GM19099 (cell line): ENCODE data around the gene KCTD16.

Source experiments
- POLR2A ChIP-seq: IDR thresholded peaks from 3 replicates; pipeline ENCODE4 v1.6.1; 2011; ENCODE audit warnings: low read depth; ENCODE audit not compliant: insufficient read length; ENCODE audit errors: extremely low read depth

KCTD16 gene

DNA sequence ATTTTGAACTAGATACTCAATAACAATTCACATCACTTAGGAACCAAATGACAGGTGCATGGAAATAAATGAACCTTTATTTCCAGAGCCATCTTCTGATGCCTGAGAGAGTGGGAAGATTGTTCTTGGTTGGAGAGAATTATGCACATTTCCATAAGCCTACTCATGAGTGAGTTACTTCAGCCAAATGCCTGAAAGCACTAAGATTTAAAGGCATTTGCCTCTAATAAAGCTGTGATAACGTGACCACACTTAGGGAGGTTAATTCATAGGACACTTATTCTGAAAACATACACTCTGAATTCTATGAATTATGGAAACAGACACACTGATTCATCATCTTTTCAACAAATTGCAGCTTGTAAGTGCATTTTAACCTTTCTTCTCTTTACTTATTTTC, 40.0 kb downstream of the KCTD16 start:
- TF ChIP-seq POLR2A = no peak

DNA sequence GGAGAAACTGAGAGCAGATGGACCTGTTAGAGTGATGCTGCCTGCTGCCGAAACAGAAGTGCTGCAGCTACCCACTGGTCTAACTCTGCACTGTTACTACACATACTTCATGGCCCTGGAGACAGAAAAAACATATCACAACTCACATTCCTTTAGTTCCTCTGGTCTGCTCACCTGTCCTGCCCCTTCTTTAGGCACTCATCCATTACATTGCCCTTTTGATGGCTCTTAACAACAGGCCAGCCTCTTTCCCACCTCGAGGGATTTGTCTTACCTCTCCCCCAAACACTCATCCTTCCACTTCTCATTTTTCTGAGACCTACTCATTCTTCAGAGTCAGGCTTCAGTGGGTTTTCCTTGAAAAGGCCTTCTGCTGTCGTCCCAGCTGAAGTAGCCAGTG, 49.2 kb downstream of the KCTD16 start:
- TF ChIP-seq POLR2A = no peak

DNA sequence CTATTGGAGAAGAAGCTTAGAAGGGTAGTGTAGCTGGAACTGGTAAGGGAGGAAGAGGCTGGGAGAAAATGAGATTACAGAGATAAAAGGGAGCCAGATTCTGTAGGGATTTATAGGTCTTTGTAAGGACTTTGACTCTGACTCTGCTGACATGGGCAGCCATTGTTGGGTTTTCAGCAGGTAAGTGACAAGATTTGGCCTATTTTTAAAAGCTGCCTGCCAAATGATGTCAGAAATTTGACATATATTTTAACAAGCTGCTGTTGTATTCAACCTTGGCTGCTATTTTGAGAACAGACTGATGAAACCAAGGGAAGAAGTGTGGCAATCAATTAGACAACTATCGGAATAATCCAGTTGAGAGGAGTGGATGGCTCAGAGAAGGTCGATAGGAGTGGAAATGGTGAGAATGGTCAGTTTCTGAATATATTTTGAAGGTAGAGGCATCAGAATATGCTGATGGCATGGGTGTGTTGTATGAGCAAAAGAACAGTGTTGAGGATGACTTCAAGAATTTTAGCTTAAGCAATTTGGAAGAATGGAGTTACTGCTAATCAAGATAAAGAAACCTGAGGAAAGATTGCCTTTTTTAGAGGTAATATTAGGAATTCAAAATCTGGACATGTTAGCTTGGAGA, 56.8 kb downstream of the KCTD16 start:
- TF ChIP-seq POLR2A = no peak

DNA sequence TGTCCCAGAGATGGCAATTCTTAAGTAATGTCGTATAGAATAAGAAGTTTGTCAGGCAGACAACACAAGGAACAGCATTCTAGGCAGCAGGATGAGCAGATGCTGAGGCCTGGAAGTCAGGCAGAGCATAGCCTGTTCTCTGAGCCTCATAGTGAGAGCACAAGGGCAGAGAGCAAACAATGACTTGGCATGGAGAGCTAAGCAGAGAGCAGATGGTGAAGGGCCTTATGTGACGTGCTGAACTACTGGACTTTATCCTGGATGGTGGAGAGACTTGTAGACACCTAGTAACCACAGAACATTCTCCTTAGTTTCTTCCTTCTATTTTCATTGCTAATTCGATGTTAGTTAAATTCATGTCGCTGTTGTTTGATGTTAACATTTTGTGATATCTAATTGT, 60.1 kb downstream of the KCTD16 start:
- TF ChIP-seq POLR2A = no peak

DNA sequence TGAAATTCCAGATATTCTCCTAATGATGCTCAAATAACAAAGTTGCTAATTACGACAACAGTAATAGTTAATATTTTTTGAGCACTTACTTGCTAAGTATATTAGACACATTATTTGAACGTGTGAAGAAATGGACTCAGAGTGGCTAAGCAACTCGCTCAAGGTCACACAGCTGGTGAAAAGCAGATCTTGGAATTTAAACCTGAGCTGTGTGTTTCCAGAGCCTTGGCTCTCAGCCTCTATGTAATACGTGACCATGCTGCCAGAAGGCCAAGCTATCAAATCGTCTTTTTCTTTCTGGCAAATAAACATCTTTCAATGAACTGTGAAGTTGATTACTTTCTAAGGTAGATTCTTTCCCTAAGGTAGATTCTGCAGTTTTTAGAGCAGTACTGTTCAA, 61.6 kb downstream of the KCTD16 start:
- no peak for TF ChIP-seq POLR2A

DNA sequence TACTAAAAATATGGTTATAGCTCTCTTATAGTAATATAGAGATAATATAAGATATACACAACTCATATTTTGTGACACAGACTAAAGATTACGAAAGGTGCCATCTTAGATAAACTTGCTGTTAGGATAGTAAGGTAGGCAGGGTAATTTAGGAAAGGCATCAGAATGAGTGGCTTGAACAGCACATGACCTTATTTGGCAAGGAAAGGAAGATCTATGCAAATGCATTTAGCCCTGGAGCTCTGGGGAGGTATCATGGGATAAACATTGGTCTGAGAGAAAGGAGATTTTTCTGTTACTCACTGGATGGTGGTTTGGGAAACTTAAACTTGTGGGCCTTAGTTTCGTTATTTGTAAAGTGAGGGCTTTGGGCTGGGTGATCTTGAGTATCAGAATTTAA, 65.8 kb downstream of the KCTD16 start:
- TF ChIP-seq POLR2A = no peak

DNA sequence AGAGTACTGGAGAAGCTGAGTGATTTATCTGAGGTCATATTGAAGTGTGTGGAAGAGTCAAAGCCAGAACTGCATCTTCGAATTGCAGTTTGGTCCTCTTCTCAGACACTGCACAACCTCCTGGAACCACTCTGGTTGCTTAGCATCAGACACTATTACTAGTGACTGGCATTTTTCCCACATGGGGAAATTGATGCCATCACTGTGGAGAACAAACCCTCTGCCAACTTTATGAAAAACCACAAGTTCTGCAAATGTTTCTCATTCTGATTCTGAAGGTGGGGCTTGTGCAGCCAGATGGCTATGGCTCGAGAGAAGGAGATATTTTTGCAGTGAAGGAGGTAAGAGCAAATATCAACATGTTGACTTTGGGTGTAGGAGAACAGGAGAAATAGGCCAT, 67.2 kb downstream of the KCTD16 start:
- TF ChIP-seq POLR2A = no peak

DNA sequence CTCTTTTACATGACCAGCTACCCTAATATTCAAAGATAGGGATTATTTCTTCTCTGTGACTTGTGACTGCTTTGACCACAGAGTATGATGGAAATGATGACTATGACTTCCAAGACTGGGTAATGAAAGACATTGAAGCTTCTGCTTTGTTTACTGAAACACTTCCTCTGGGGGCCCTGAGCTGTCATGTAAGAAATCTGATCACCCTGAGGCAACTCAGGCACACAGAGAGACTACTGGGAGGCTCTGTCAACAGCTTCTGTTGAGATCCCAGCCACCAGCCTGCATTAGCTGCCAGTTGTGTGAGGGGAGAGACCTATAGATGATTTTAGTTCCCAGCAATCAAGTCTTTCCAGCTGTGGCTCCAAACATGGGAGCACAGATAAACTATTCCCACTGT, 76.5 kb downstream of the KCTD16 start:
- no peak for TF ChIP-seq POLR2A

DNA sequence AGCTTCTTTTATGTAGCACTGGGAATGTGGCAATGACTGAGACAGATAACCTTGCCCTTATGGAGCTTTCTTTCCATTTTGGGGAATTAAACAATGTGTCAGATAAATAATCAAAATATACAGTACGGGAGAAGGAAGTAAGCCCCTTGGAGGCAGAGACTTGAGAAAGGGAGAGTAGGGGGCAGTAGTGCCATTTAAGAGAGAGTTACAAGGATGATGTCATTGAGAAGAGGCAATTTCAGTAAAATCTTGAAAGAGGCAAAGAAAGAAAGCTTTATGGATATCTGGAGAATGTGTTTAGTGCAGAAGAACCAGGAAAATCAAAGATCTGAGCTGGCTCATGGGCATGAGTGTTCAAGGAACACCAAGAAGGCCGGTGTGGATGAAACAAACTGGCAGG, 77.3 kb downstream of the KCTD16 start:
- no peak for TF ChIP-seq POLR2A

DNA sequence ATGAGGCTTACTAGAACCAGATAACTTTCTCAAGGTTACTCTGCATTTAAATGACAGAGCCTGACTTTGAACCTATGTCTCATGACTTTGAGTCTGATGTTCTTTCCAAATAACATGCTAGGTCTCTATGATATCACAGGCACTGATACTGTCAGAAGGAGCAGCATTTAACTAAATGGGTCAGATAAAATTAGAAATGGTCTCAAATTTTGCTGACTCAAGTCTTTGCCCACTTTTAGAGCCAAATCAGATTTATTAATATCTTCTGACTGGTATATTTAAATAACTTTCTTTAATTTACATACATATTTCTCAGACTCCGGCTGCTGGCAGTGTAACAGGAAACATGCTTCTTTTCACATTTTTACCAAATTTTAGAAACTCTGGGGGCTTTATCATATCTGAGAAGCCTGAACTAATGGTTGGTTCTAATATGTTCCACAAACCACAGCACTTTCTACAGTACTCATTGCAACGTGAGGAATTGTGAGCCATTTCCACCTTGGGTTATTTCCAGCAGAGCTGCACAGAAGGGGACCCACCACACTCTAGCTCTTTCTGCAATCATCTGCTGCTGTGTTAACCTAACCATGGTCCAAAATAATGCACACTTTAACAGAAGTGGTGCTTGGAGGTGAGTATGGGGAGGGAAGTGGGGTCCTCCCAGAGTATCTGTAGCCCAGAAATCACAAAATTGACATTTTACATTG, 79.2 kb downstream of the KCTD16 start:
- TF ChIP-seq POLR2A = no peak

DNA sequence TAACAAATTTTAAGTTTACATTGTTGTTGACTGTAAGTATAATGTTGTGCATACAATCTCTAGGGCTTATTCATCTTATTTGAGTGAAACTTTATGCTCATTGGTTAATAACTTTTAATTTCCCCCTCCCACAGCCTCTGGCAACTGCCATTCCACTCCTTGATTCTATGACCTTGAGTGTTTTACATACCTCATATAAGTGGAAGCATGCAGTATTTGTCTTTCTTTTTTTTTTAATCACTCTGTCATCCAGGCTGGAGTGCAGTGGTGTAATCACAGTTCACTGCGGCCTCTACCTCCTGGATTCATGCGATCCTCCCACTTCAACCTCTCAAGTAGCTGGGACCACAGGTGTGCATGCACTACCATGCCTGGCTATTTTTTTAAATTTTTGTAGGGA, 83.9 kb downstream of the KCTD16 start:
- no peak for TF ChIP-seq POLR2A

DNA sequence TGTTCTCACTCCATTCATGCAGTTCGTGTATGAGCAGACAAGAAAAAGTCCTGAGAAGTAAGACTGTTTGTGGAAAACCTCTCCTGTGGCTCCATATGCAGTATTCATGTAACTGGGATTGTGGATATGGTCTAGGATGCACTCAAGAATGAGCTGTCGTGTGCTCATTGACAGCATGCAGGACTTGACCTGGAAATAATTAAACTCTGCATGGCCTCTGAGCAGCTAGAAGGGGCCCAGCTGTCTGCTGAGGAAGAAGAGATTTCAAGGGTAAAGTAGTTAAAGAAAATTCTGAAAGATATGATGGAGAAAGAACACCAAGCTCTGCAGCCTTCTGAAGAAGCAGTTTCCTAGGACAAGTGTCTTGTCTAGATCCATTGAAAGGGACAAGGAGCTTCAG, 89.4 kb downstream of the KCTD16 start:
- no peak for TF ChIP-seq POLR2A

DNA sequence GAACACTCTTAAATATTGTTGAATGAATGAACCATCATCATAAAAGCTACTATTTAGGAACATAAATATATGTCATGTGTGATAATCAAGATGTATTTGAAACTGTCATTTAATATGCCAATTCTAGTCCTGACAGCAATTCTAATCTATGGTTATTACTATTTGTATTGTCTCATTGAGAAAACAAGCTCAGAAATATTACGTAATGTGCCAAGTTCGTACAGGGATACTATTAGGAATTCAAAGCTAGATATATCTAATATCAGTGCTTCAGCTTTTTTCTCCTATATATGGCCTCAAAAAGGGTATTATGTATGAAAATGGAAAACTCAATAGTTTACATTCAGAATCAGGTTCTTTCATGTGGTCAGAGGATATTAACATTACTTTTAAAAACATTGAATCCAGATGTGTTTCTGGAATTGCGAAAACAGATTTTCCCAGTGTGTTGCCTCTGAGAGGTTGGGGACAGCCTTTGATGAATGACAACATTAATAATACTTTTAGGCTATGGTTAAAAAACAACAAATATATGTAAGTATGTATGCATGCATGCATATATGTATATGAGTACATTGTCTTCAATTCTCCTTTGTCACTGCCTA, 95.1 kb downstream of the KCTD16 start:
- no peak for TF ChIP-seq POLR2A

DNA sequence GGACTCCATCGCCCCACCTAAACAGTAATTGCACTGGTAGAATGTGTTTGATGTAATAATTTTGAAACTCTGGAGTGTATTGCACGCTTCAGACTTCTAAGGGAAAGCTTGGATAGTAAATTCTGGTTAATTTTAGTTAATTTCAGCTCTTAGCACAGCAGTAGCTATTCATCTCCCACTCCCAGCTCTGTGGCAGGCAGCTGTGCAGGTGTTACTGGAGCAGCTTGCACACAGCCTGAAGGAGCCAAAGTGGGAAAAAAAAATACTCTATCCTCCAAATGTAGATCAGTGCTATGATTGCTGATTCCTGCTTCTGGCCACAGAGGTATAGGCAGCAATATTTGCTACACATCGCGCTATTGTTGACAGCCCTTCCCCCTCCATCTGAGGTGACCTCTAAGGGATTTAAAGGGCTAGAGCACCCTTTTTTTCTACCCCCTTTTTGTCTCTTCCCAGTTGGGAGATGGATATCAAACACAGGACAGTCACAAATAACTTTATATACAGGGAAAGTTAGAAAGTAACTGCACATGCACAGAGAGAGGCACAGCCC, 97.4 kb downstream of the KCTD16 start:
- TF ChIP-seq POLR2A = no peak

DNA sequence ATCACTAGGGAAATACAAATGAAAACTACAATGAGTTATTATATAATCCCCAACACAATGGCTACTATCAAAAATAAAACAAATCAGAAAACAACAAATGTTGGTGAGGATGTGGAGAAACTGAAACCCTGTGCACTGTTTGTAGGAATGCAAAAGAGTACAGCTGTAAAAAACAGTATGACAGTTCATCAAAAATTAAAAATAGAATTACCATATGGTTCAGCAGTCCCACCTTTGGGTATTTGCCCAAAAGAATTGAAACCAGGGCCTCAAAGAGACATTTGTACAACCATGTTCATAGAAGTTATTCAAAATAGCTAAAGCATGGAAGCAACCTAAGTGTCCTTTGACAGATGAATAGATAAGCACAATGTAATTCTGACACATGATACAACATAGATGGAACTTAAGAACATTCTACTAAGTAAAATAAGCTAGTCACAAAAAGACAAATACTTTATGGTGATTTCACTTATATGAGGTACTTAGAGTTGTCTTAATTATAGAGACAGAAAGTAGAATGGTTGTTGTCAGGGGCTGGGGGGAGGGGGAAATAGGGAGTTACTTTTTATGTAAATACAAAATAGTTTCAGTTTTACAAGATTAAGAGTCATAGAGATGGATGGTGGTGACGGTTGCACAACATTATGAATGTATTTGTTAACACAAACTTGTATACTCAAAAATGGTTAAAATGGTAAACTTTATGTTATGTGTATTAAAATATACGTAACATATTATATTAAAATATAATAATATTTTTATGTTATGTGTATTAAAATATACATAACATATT, 102.8 kb downstream of the KCTD16 start:
- TF ChIP-seq POLR2A = no peak

DNA sequence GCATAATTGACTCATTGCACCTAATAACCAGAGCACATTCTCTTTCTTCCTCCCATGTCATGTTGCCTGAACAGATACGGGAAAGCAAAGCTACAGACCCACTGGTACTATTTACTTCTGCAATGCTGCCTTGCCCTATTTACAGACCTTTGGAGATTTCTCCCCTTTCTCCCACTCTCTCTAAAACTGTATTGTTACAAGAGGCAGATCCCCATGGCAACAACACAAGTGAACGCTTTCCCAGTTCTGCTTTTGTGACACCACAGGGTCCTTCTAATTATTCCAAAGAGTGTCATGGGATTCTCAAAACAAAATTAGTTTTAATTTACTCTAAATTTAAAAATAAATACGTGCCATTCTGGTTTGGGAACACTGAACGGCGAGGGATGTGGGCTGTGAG, 104.7 kb downstream of the KCTD16 start:
- no peak for TF ChIP-seq POLR2A
